Airway epithelial cell (primary cell): ENCODE results near the gene TFPI2. TPM values are rescaled to one million over a fixed set of nuclear protein-coding genes. Genes with fewer than 3 reads are reported as not detected.

Experiments used
- total RNA-seq: library from RNA; depleted of rRNA; stranded (reverse); fragments of >200 nt; gene quantifications from 2 replicates; pipeline ENCODE4 v1.2.3, GENCODE V29; 2015

Gene TFPI2
- 80.9 and 98.0 TPM in 2 replicates for total RNA-seq

GRCh38 chr7:93890464-93891068 is at the start of gene TFPI2:
TFPI2 (minus strand) TSS chr7:93890753; CDS start chr7:93890678, 75 bp downstream.

GRCh38 chr7:93921607-93922566 is 31.3 kb upstream of the TFPI2 start, which contains the start of gene GNG11:
GNG11 (plus strand) TSS chr7:93921735; CDS start chr7:93922138, 403 bp downstream.

GRCh38 chr7:93906267-93906666 is 15.7 kb upstream of the TFPI2 start, which contains the start of gene GNGT1:
GNGT1 (plus strand) TSS chr7:93906567; CDS start chr7:93906747, 180 bp downstream.

Other genes with a start within 250 kb of the TFPI2 start
- gene GNGT1, start 15.8 kb upstream of the TFPI2 start, total RNA-seq: not detected in 2 replicates
- 1.1 and 1.5 TPM in 2 replicates for gene GNG11, start 31.0 kb upstream of the TFPI2 start, total RNA-seq
- gene BET1, start 113.6 kb upstream of the TFPI2 start, total RNA-seq: 17.8 and 25.0 TPM in 2 replicates